GM12874 (cell line): ENCODE data around the gene TBC1D13.

ENCODE experiments used
- CTCF ChIP-seq: IDR thresholded peaks from 2 replicates; pipeline ENCODE4 v1.5.1; 2011; ENCODE audit warnings: low read depth, mild to moderate bottlenecking, control low read depth, low read length, moderate library complexity; ENCODE audit not compliant: insufficient read depth

TBC1D13 gene

GRCh38 chr9:128823903-128824406 is 36.9 kb downstream of the TBC1D13 start:
- no peak for TF ChIP-seq CTCF

GRCh38 chr9:128824911-128825310 is 37.9 kb downstream of the TBC1D13 start:
- no peak for TF ChIP-seq CTCF

DNA sequence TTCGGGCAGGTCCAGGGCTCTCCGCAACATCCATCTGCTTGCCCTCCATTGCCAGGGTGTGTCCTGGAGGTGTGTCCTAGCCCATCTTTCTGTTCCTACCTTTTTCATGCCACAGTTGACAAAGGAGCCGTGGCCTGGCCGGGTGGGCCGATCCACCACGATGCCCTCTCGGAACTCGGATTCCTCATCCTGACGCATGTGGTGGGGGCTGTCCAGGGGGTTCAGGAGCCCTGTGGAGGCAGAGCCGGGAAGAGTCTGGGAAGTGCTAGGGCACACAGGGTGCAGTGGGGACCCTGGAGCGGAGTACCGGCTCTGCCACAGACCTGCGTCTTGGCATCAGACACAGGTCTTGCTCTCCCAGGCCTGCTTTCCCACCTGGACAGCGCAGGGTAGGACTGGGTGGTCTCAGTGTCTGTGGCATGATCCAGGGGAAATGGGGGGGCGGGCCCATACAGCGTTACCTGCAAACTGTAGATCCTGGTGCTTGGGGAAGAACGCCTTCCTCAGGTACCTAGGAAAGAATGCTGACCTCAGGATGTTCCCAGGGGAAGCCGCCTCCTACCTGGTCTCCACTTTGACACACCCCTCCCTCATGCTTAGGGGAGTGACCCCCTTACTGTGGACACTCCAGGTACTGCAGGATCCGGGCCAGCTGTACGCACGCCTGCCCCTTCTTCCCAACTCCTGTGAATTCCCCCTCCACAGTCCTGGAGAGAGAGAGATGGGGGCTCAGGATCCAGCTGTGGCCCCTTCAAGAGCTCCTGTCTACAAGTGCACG is 39.1 kb downstream of the TBC1D13 start:
- TF ChIP-seq CTCF, result peak; percentile 15; the same call in 1 of the 2 replicates

DNA sequence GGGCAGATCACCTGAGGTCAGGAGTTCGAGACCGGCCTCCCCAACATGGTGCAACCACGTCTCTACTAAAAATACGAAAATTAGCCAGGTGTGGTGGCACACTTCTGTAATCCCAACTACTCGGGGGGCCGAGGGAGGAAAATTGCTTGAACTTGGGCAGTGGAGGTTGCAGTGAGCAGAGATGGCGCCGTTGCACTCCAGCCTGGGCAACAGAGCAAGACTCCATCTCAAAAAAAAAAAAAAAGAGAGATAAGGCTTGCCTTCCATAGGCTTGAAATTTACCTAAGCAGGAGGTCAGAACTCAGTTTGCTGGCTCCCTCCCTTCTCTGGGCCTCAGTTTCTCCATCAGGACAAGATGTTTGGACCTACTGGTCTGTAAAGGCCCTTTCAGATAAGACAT is 41.2 kb downstream of the TBC1D13 start:
- no peak for TF ChIP-seq CTCF

- no peak for TF ChIP-seq CTCF
Observed at GRCh38 chr9:128828719-128829452, 41.8 kb downstream of the TBC1D13 start.

DNA sequence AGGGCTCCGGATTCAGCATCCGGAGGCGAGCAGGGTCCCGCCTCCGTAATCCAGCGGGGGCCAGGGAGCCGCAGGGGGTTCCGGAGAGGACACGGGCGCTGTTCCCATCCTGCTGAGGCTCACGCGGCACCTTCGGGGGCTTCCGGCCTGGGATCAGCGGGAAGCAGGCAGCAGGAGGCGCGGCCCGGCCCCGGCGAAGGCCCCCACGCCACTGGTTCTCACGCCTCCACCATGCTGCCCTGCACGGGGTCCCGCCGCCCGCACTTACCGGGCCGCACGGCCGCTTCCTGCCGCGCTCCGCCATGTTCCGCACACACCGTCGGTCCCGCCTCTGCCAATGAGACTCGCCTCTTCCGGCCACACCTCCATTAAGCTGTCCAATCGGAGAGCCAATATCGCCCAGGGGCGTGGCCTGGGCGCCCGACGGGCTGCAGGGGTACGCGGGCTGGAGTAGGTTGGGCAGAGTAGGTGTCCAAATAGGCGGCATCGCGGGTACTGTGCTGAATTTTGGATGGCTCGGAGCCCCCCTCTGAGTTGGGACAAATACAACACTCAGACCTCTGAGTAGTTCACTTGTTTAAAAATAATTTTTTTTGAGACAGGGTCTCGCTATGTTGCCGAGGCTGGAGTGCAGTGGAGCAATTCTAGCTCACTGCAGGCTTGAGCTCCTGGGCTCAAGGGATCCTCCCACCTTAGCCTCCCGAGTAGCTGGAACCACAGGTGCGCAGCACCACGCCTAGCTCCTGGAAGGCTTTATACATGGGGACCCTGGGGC is 42.6 kb downstream of the TBC1D13 start, which contains the start of gene SPOUT1:
SPOUT1 (minus strand) TSS at position 318 of the 775 bp plus-strand sequence; CDS start at position 304, 14 bp downstream.
- no peak for TF ChIP-seq CTCF

DNA sequence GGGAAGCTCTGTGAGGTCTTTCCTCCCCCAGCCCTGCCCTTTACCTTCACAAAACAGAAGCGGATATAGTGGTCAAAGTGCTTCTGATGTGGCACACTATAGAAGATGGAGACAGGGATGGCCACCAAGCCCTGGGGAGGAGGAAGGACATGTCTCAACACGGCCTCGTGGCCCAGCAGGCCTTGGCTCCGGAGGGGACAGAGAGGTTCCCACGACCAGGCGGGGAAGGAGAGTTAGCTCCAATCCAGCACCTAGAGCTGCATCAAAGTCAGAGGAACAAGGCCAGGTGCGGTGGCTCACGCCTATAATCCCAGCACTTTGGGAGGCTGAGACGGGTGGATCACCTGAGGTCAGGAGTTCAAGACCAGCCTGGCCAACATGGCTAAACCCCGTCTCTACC is 46.6 kb downstream of the TBC1D13 start:
- TF ChIP-seq CTCF, result no peak
